HG03095 (cell line): ENCODE results near the gene CDH23.

Experiments used
- ATAC-seq: cut with Tn5 transposase; IDR thresholded peaks from one replicate; pipeline ENCODE4 v1.9.1; 2021; ENCODE audit warnings: moderate library complexity; ENCODE audit not compliant: unreplicated experiment

CDH23 gene

GRCh38 chr10:71713135-71714030, 316.7 kb downstream of the CDH23 start:
- no peak for ATAC-seq

GRCh38 chr10:71714031-71714410, 317.3 kb downstream of the CDH23 start:
- no peak for ATAC-seq

GRCh38 chr10:71714592-71714991, 317.9 kb downstream of the CDH23 start:
- ATAC-seq: no peak

- no peak for ATAC-seq
These were observed 318.3 kb downstream of the CDH23 start for GRCh38 chr10:71715026-71715425.

- no peak for ATAC-seq
These were observed 319.1 kb downstream of the CDH23 start for GRCh38 chr10:71715860-71716259.

GRCh38 chr10:71716426-71716825, 319.7 kb downstream of the CDH23 start:
- no peak for ATAC-seq

- ATAC-seq: no peak
These were observed 320.3 kb downstream of the CDH23 start for GRCh38 chr10:71717056-71717455.

- no peak for ATAC-seq
These were observed 320.8 kb downstream of the CDH23 start for GRCh38 chr10:71717551-71717951.

- ATAC-seq: no peak
These were observed 321.5 kb downstream of the CDH23 start for GRCh38 chr10:71718165-71718698.

- ATAC-seq: no peak
These were observed 322.3 kb downstream of the CDH23 start for GRCh38 chr10:71719042-71719441.

- ATAC-seq: no peak
These were observed 322.9 kb downstream of the CDH23 start, which contains the start of gene C10orf105 for GRCh38 chr10:71719464-71720201. Gene C10orf105, minus strand, starts transcription at chr10:71719778. Its CDS starts 3,441 bp downstream, at chr10:71716337.

- ATAC-seq: no peak
These were observed 323.6 kb downstream of the CDH23 start for GRCh38 chr10:71720288-71720687.

GRCh38 chr10:71721313-71721712, 324.6 kb downstream of the CDH23 start:
- no peak for ATAC-seq

GRCh38 chr10:71722849-71723248, 326.1 kb downstream of the CDH23 start:
- no peak for ATAC-seq

- ATAC-seq: no peak
These were observed 326.6 kb downstream of the CDH23 start for GRCh38 chr10:71723311-71723710.

- no peak for ATAC-seq
These were observed 327.8 kb downstream of the CDH23 start for GRCh38 chr10:71724539-71724938.

GRCh38 chr10:71725249-71725648, 328.5 kb downstream of the CDH23 start:
- no peak for ATAC-seq

GRCh38 chr10:71725998-71726579, 329.4 kb downstream of the CDH23 start:
- no peak for ATAC-seq

- no peak for ATAC-seq
These were observed 329.9 kb downstream of the CDH23 start for GRCh38 chr10:71726580-71727104.

GRCh38 chr10:71727105-71727737, 330.5 kb downstream of the CDH23 start:
- ATAC-seq: peak; percentile 46
